ENCODE results near the gene LRRTM2. TPM values are rescaled to one million over a fixed set of nuclear protein-coding genes. Genes with fewer than 3 reads are reported as not detected.

The LRRTM2 gene
- total RNA-seq, 1 experiment from 2014 or later: not detected

DNA sequence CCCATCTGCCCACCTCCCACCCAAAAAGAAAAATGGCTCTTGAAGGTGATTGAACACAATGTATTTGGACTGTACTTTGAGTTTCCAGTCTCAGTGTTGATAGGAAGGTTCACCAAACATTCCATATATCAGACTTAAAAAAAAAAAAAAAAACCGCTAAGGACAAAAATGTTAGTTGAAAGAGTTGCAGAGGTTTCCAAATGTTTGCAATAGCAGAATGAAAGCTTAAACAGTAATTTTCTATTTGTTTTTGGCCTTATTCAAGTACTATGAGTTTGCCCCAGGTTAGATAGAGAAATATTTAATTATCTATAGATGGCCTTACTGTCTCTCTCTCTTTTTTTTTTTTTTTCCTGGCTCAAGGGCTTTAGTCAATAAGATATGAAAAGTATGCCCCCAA, 6.1 kb downstream of the LRRTM2 start:
- H3K9me3 ChIP-seq (ENCODE audit: low read length): no peaks in the 10 kb centered on the region
- H3K9ac ChIP-seq (ENCODE audit: low read length): no peak overlapping the region
- H3K79me2 ChIP-seq (ENCODE audit: low read length): no peaks in the 10 kb centered on the region
- H3K4me1 ChIP-seq (ENCODE audit: low read length): no peaks in the 10 kb centered on the region
- no peaks in the 10 kb centered on the region for H3K9me2 ChIP-seq (replicated peaks; ENCODE audit: insufficient read depth, low read length)
- no peak for DNase-seq
- no peak overlapping the region for H3K27ac ChIP-seq (ENCODE audit: low read length)
- H3K4me2 ChIP-seq (ENCODE audit: low read depth, low read length, poor library complexity, severe bottlenecking): no peak overlapping the region
- H3K27me3 ChIP-seq (ENCODE audit: low read length): no peaks in the 10 kb centered on the region
- H2AFZ ChIP-seq (ENCODE audit: low read length): no peak overlapping the region
- no peaks in the 10 kb centered on the region for H3K36me3 ChIP-seq (ENCODE audit: insufficient read depth, low read length)
- H4K20me1 ChIP-seq (ENCODE audit: insufficient read depth, low read depth, low read length): no peaks in the 10 kb centered on the region
- H3K4me3 ChIP-seq (ENCODE audit: low read length): no peak overlapping the region

DNA sequence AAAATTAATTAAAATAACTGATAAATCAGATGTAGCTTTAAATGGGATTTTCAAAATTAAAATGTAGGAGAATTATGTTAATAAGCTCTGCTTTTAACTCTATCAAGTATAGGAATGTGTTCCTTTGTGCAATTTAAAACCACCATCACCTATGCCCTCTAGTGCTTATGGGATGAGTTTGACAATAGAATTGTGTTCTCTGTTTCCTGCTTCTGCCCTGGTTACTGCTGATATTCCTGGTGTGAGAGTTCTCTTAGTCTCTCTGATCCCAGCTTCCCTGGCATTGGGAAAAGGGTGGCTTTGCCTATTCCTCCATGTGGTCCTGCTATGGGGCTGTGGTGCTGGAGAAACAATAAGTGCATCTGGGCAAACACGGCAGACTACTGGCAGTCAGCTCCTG, 8.1 kb downstream of the LRRTM2 start:
- no peak overlapping the region for H3K4me3 ChIP-seq (ENCODE audit: low read length)
- H3K9me3 ChIP-seq (ENCODE audit: low read length): peaks cover 5% of the 10 kb centered on the region; the same call in 1 of the 2 replicates
- H4K20me1 ChIP-seq (ENCODE audit: insufficient read depth, low read depth, low read length): no peaks in the 10 kb centered on the region
- no peak overlapping the region for H2AFZ ChIP-seq (ENCODE audit: low read length)
- no peaks in the 10 kb centered on the region for H3K4me1 ChIP-seq (ENCODE audit: low read length)
- H3K27ac ChIP-seq (ENCODE audit: low read length): no peak overlapping the region
- DNase-seq: no peak
- H3K79me2 ChIP-seq (ENCODE audit: low read length): no peaks in the 10 kb centered on the region
- H3K9ac ChIP-seq (ENCODE audit: low read length): no peak overlapping the region
- no peaks in the 10 kb centered on the region for H3K36me3 ChIP-seq (ENCODE audit: insufficient read depth, low read length)
- no peaks in the 10 kb centered on the region for H3K27me3 ChIP-seq (ENCODE audit: low read length)
- H3K9me2 ChIP-seq (replicated peaks; ENCODE audit: insufficient read depth, low read length): no peaks in the 10 kb centered on the region
- H3K4me2 ChIP-seq (ENCODE audit: low read depth, low read length, poor library complexity, severe bottlenecking): no peak overlapping the region

DNA sequence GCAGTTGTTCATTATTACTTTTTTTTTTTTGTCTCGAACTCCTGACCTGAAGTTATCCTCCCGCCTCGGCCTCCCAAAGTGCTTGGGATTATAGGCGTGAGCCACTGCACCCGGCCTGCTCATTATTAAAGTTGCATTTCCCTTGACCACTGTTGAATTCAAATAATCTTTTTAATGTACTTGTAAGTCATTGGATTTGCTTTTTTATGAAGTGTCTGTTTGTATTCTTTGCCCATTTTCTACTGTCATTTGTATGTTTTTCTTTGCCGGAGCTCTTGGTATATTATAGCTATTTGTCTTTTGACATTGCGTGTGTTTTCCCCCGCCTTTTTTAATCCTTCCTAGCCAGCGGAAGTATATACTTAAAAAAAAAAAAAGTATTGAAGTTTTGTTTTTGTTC, 22.0 kb downstream of the LRRTM2 start:
- Histone ChIP-seq H3K4me2 (ENCODE audit: low read depth, low read length, poor library complexity, severe bottlenecking) (no peak overlapping the region), H3K4me3 (ENCODE audit: low read length) (no peak overlapping the region), H3K4me1 (ENCODE audit: low read length) (peaks cover 7% of the 10 kb centered on the region), H3K9ac (ENCODE audit: low read length) (no peak overlapping the region), H3K9me3 (ENCODE audit: low read length) (no peaks in the 10 kb centered on the region), H3K9me2 (replicated peaks; ENCODE audit: insufficient read depth, low read length) (no peaks in the 10 kb centered on the region), H3K27ac (ENCODE audit: low read length) (no peak overlapping the region), H3K36me3 (ENCODE audit: insufficient read depth, low read length) (no peaks in the 10 kb centered on the region), H4K20me1 (ENCODE audit: insufficient read depth, low read depth, low read length) (no peaks in the 10 kb centered on the region), H3K27me3 (ENCODE audit: low read length) (no peaks in the 10 kb centered on the region), H3K79me2 (ENCODE audit: low read length) (no peaks in the 10 kb centered on the region), H2AFZ (ENCODE audit: low read length) (no peak overlapping the region)
- DNase-seq: no peak

DNA sequence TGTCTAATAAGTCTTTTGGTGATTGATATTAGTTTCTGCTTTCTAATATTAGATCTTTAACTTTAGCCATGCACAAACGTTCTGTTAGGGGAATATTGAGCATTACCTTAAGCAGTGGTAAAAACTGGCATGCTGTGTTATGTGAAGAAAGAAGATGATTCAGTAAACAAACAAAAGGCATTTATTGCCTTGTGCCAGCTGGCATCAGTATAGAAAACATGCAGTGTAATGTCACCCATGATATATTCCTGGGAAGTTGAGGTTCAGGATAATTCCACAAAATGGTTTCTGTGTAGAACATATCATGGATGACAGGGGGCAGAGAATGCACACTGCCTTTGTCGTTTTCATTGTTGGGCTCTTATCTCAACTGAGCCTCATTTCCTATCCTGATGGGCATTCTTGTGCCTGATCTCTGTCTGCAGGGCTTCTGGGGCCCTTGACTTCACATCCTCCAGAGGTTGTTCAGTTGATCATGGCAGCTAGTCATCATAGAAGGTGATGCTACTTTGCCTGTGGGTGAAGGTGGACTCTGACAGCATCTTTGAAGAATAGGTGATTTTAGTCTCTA, 24.2 kb downstream of the LRRTM2 start:
- H3K9me2 ChIP-seq (replicated peaks; ENCODE audit: insufficient read depth, low read length): no peaks in the 10 kb centered on the region
- no peaks in the 10 kb centered on the region for H4K20me1 ChIP-seq (ENCODE audit: insufficient read depth, low read depth, low read length)
- no peaks in the 10 kb centered on the region for H3K27me3 ChIP-seq (ENCODE audit: low read length)

GRCh38 chr5:138849882-138850281, 25.3 kb downstream of the LRRTM2 start:
- Histone ChIP-seq H2AFZ (ENCODE audit: low read length) (no peak overlapping the region), H3K79me2 (ENCODE audit: low read length) (no peaks in the 10 kb centered on the region), H3K9me2 (replicated peaks; ENCODE audit: insufficient read depth, low read length) (no peaks in the 10 kb centered on the region), H3K36me3 (ENCODE audit: insufficient read depth, low read length) (no peaks in the 10 kb centered on the region), H3K9me3 (ENCODE audit: low read length) (no peaks in the 10 kb centered on the region), H3K27me3 (ENCODE audit: low read length) (no peaks in the 10 kb centered on the region), H3K27ac (ENCODE audit: low read length) (no peak overlapping the region), H4K20me1 (ENCODE audit: insufficient read depth, low read depth, low read length) (no peaks in the 10 kb centered on the region), H3K4me2 (ENCODE audit: low read depth, low read length, poor library complexity, severe bottlenecking) (no peak overlapping the region), H3K4me3 (ENCODE audit: low read length) (no peak overlapping the region), H3K9ac (ENCODE audit: low read length) (no peak overlapping the region), H3K4me1 (ENCODE audit: low read length) (peaks cover 7% of the 10 kb centered on the region)
- DNase-seq: no peak

More for the DNA sequence above, 24.2 kb downstream of the LRRTM2 start:
- no peak overlapping the region for H3K4me3 ChIP-seq (ENCODE audit: low read length)
- H3K79me2 ChIP-seq (ENCODE audit: low read length): no peaks in the 10 kb centered on the region
- H3K9me3 ChIP-seq (ENCODE audit: low read length): no peaks in the 10 kb centered on the region
- DNase-seq: no peak
- no peak overlapping the region for H3K4me2 ChIP-seq (ENCODE audit: low read depth, low read length, poor library complexity, severe bottlenecking)
- no peak overlapping the region for H3K27ac ChIP-seq (ENCODE audit: low read length)
- H3K9ac ChIP-seq (ENCODE audit: low read length): no peak overlapping the region
- H3K4me1 ChIP-seq (ENCODE audit: low read length): peaks cover 7% of the 10 kb centered on the region
- no peaks in the 10 kb centered on the region for H3K36me3 ChIP-seq (ENCODE audit: insufficient read depth, low read length)
- no peak overlapping the region for H2AFZ ChIP-seq (ENCODE audit: low read length)

- Histone ChIP-seq H3K27me3 (ENCODE audit: low read length) (no peaks in the 10 kb centered on the region), H2AFZ (ENCODE audit: low read length) (no peak overlapping the region), H3K27ac (ENCODE audit: low read length) (no peak overlapping the region), H3K4me3 (ENCODE audit: low read length) (no peak overlapping the region), H3K4me2 (ENCODE audit: low read depth, low read length, poor library complexity, severe bottlenecking) (no peak overlapping the region), H4K20me1 (ENCODE audit: insufficient read depth, low read depth, low read length) (no peaks in the 10 kb centered on the region), H3K9ac (ENCODE audit: low read length) (no peak overlapping the region), H3K36me3 (ENCODE audit: insufficient read depth, low read length) (no peaks in the 10 kb centered on the region), H3K9me3 (ENCODE audit: low read length) (no peaks in the 10 kb centered on the region), H3K79me2 (ENCODE audit: low read length) (no peaks in the 10 kb centered on the region), H3K4me1 (ENCODE audit: low read length) (peaks cover 7% of the 10 kb centered on the region), H3K9me2 (replicated peaks; ENCODE audit: insufficient read depth, low read length) (no peaks in the 10 kb centered on the region)
- no peak for DNase-seq
Measured at GRCh38 chr5:138849439-138849838, 25.7 kb downstream of the LRRTM2 start.

DNA sequence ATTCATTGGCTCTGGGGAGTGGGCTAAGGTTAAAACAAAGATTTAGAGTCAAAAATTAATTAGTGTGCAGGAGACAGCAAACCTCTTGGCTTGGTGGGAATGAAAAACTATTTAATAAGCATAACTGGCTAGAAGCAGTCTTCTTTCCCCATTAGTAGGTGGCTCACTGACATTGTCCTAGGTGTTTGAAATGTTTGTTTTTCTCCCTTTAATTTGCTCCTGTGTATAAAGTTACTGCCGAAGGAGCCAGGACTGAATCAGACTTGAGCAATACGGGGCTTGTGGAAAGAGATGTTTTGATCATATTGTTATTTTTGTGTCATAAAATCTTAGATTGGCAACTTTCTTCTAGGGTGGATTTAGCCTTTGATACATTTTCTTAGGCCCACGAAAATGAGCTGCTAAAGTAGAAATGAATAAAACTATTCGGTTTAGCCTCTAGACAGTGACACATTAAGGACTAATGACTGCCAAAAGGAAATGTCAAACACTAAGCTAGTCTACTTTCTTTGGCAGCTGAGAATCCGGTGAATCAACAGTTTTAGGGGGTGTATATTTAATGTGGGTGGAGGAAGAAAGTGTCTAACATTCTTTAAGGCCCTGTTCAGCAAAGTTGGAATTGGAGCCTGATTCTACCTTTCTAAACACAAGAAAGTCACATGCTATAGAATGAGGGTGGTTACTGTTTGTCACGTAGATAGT, 30.2 kb downstream of the LRRTM2 start:
- Histone ChIP-seq H3K79me2 (ENCODE audit: low read length) (no peaks in the 10 kb centered on the region), H4K20me1 (ENCODE audit: insufficient read depth, low read depth, low read length) (no peaks in the 10 kb centered on the region), H3K27ac (ENCODE audit: low read length) (no peak overlapping the region)

GRCh38 chr5:138844125-138844461, 31.0 kb downstream of the LRRTM2 start:
- Histone ChIP-seq H3K27me3 (ENCODE audit: low read length) (no peaks in the 10 kb centered on the region), H3K79me2 (ENCODE audit: low read length) (no peaks in the 10 kb centered on the region), H3K9ac (ENCODE audit: low read length) (no peak overlapping the region), H4K20me1 (ENCODE audit: insufficient read depth, low read depth, low read length) (no peaks in the 10 kb centered on the region), H3K4me3 (ENCODE audit: low read length) (no peak overlapping the region), H3K9me2 (replicated peaks; ENCODE audit: insufficient read depth, low read length) (no peaks in the 10 kb centered on the region), H2AFZ (ENCODE audit: low read length) (no peak overlapping the region), H3K9me3 (ENCODE audit: low read length) (no peaks in the 10 kb centered on the region), H3K4me2 (ENCODE audit: low read depth, low read length, poor library complexity, severe bottlenecking) (no peak overlapping the region), H3K27ac (ENCODE audit: low read length) (no peak overlapping the region), H3K36me3 (ENCODE audit: insufficient read depth, low read length) (no peaks in the 10 kb centered on the region), H3K4me1 (ENCODE audit: low read length) (no peaks in the 10 kb centered on the region)
- no peak for DNase-seq

More for the DNA sequence above, 30.2 kb downstream of the LRRTM2 start:
- DNase-seq: no peak
- Histone ChIP-seq H3K9me2 (replicated peaks; ENCODE audit: insufficient read depth, low read length) (no peaks in the 10 kb centered on the region), H3K4me1 (ENCODE audit: low read length) (peaks cover 6% of the 10 kb centered on the region), H2AFZ (ENCODE audit: low read length) (no peak overlapping the region), H3K4me3 (ENCODE audit: low read length) (no peak overlapping the region), H3K9me3 (ENCODE audit: low read length) (no peaks in the 10 kb centered on the region), H3K4me2 (ENCODE audit: low read depth, low read length, poor library complexity, severe bottlenecking) (no peak overlapping the region), H3K36me3 (ENCODE audit: insufficient read depth, low read length) (no peaks in the 10 kb centered on the region), H3K9ac (ENCODE audit: low read length) (no peak overlapping the region), H3K27me3 (ENCODE audit: low read length) (no peaks in the 10 kb centered on the region)
